ENCODE results near the gene TEX10. TPM values are rescaled to one million over a fixed set of nuclear protein-coding genes. Genes with fewer than 3 reads are reported as not detected.

TEX10 gene
- total RNA-seq, 1 experiment from 2014 or later, result 17.7 TPM

DNA sequence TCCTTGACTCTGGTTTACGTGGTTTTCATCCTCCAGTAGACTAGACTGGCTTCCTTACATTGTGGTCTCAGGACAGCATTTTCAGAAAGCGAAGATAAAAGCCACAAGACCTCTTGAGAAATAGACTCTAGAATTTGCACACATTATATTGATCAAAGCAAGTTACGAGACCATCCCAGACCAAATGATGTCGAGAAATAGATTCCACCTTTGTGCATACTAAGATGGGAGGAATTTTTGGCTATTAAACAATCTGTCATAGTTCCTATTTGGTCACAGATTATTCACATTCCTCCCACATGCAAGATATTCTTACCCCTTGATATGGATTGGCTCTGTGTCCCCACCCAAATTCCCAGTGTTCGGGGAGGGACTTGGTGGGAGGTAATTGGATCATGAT, 65.6 kb downstream of the TEX10 start:
- intact Hi-C loops (cut with micrococcal nuclease; ENCODE audit: unreplicated experiment), result no loop called here
- no peak for TF ChIP-seq CTCF (IDR thresholded peaks at IDR 0.05; ENCODE audit: unreplicated experiment)
- H3K4me3 Mint-ChIP-seq (ENCODE audit: low read depth, unreplicated experiment), result no peak overlapping the region
- peaks cover 10% of the 10 kb centered on the region for H3K36me3 Mint-ChIP-seq (ENCODE audit: insufficient read depth, unreplicated experiment)
- no peaks in the 10 kb centered on the region for H3K27me3 Mint-ChIP-seq (ENCODE audit: unreplicated experiment)
- no peak overlapping the region for H3K27ac Mint-ChIP-seq (ENCODE audit: unreplicated experiment)
- peaks cover 4% of the 10 kb centered on the region for H3K9me3 Mint-ChIP-seq (ENCODE audit: low read depth, unreplicated experiment)
- CTCF ChIA-PET, result no interaction called here
- BruUV-seq (replicated peaks), result no TSS peak
- no peak for DNase-seq
- H3K4me1 Mint-ChIP-seq (ENCODE audit: low read depth, unreplicated experiment), result no peaks in the 10 kb centered on the region

- DNase-seq, result no peak
- no peak overlapping the region for H3K27ac Mint-ChIP-seq (ENCODE audit: unreplicated experiment)
- peaks cover 4% of the 10 kb centered on the region for H3K9me3 Mint-ChIP-seq (ENCODE audit: low read depth, unreplicated experiment)
- H3K4me1 Mint-ChIP-seq (ENCODE audit: low read depth, unreplicated experiment), result no peaks in the 10 kb centered on the region
- intact Hi-C loops (cut with micrococcal nuclease; ENCODE audit: unreplicated experiment), result no loop called here
- CTCF ChIA-PET, result no interaction called here
- no peak for TF ChIP-seq CTCF (IDR thresholded peaks at IDR 0.05; ENCODE audit: unreplicated experiment)
- no peaks in the 10 kb centered on the region for H3K27me3 Mint-ChIP-seq (ENCODE audit: unreplicated experiment)
- BruUV-seq (replicated peaks), result no TSS peak
- H3K36me3 Mint-ChIP-seq (ENCODE audit: insufficient read depth, unreplicated experiment), result peaks cover 10% of the 10 kb centered on the region
- no peak overlapping the region for H3K4me3 Mint-ChIP-seq (ENCODE audit: low read depth, unreplicated experiment)
Measured at GRCh38 chr9:100286257-100286656, 66.5 kb downstream of the TEX10 start.

- Mint-ChIP-seq H3K9me3 (ENCODE audit: low read depth, unreplicated experiment) (peaks cover 4% of the 10 kb centered on the region), H3K4me3 (ENCODE audit: low read depth, unreplicated experiment) (no peak overlapping the region), H3K27me3 (ENCODE audit: unreplicated experiment) (no peaks in the 10 kb centered on the region), H3K36me3 (ENCODE audit: insufficient read depth, unreplicated experiment) (peaks cover 10% of the 10 kb centered on the region), H3K4me1 (ENCODE audit: low read depth, unreplicated experiment) (no peaks in the 10 kb centered on the region), H3K27ac (ENCODE audit: unreplicated experiment) (no peak overlapping the region)
- CTCF ChIA-PET, result no interaction called here
- DNase-seq, result no peak
- TF ChIP-seq CTCF (IDR thresholded peaks at IDR 0.05; ENCODE audit: unreplicated experiment), result no peak
- BruUV-seq (replicated peaks), result no TSS peak
- intact Hi-C loops (cut with micrococcal nuclease; ENCODE audit: unreplicated experiment), result no loop called here
Measured at GRCh38 chr9:100285601-100286000, 67.1 kb downstream of the TEX10 start.

DNA sequence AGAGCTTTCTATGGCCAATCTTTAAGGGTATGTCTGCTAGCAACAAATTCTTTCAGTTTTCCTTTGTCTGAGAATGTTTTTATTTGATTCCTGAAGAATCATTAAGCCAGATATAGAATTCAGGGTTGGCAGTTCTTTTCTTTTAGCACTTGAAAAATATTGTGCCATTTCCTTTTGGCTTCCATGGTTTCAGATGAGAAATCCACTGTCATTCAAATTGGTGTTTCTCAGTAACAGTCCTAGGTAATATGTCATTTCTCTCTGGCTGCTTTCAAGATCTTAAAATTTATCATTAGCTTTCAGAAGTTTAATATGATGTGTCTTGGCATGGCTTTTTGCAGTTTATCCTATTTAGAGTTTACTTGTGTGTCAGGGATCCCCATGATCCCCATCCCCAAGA, 67.7 kb downstream of the TEX10 start:
- intact Hi-C loops (cut with micrococcal nuclease; ENCODE audit: unreplicated experiment), result no loop called here
- BruUV-seq (replicated peaks), result no TSS peak
- CTCF ChIA-PET, result no interaction called here
- Mint-ChIP-seq H3K36me3 (ENCODE audit: insufficient read depth, unreplicated experiment) (peaks cover 10% of the 10 kb centered on the region), H3K4me1 (ENCODE audit: low read depth, unreplicated experiment) (no peaks in the 10 kb centered on the region), H3K27me3 (ENCODE audit: unreplicated experiment) (no peaks in the 10 kb centered on the region), H3K27ac (ENCODE audit: unreplicated experiment) (no peak overlapping the region), H3K9me3 (ENCODE audit: low read depth, unreplicated experiment) (peaks cover 4% of the 10 kb centered on the region), H3K4me3 (ENCODE audit: low read depth, unreplicated experiment) (no peak overlapping the region)
- no peak for TF ChIP-seq CTCF (IDR thresholded peaks at IDR 0.05; ENCODE audit: unreplicated experiment)
- DNase-seq, result no peak

DNA sequence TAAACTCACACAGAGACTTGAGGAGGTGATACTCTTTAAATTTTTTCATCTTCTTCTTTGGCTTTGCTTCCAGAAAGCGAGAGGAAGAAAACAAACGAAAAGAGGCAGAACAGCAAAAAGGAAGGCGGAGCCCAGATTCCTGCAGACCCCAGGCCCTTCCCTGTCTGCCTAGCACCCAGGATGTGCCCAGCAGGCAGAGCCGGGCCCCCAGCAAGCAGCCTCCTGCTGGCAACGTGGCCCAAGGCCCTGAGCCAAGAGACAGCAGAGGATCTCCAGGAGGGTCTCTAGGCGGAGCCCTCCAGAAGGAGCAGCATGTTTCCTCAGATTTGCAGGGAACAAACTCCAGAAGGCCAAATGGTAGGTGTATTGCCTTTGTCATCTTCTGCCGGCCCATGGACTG, 68.5 kb downstream of the TEX10 start:
- BruUV-seq (replicated peaks), result no TSS peak
- CTCF ChIA-PET, result no interaction called here
- H3K36me3 Mint-ChIP-seq (ENCODE audit: insufficient read depth, unreplicated experiment), result peaks cover 8% of the 10 kb centered on the region
- TF ChIP-seq CTCF (IDR thresholded peaks at IDR 0.05; ENCODE audit: unreplicated experiment), result no peak
- intact Hi-C loops (cut with micrococcal nuclease; ENCODE audit: unreplicated experiment), result no loop called here
- DNase-seq, result no peak
- H3K27ac Mint-ChIP-seq (ENCODE audit: unreplicated experiment), result no peak overlapping the region
- no peak overlapping the region for H3K4me3 Mint-ChIP-seq (ENCODE audit: low read depth, unreplicated experiment)
- H3K9me3 Mint-ChIP-seq (ENCODE audit: low read depth, unreplicated experiment), result peaks cover 4% of the 10 kb centered on the region
- no peaks in the 10 kb centered on the region for H3K27me3 Mint-ChIP-seq (ENCODE audit: unreplicated experiment)
- no peaks in the 10 kb centered on the region for H3K4me1 Mint-ChIP-seq (ENCODE audit: low read depth, unreplicated experiment)

Measured in Calu3 (cell line).